ENCODE measurements around the gene RHO. TPM values are rescaled to one million over a fixed set of nuclear protein-coding genes. Genes with fewer than 3 reads are reported as not detected.

The RHO gene
- total and polyA plus RNA-seq, 2 experiments from 2014 or later, result not detected

DNA sequence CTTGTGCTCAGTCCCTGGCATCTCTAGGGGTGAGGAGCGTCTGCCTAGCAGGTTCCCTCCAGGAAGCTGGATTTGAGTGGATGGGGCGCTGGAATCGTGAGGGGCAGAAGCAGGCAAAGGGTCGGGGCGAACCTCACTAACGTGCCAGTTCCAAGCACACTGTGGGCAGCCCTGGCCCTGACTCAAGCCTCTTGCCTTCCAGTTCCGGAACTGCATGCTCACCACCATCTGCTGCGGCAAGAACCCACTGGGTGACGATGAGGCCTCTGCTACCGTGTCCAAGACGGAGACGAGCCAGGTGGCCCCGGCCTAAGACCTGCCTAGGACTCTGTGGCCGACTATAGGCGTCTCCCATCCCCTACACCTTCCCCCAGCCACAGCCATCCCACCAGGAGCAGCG is 5.0 kb downstream of the RHO start:
- Histone ChIP-seq H3K4me1 (ENCODE audit: low read depth) (no peaks in the 10 kb centered on the region), H3K27me3 (no peaks in the 10 kb centered on the region), H3K9me3 (ENCODE audit: low read depth) (no peaks in the 10 kb centered on the region), H3K4me3 (no peak overlapping the region), H3K27ac (no peak overlapping the region), H3K36me3 (no peaks in the 10 kb centered on the region)
- TF ChIP-seq, protein P1, sequence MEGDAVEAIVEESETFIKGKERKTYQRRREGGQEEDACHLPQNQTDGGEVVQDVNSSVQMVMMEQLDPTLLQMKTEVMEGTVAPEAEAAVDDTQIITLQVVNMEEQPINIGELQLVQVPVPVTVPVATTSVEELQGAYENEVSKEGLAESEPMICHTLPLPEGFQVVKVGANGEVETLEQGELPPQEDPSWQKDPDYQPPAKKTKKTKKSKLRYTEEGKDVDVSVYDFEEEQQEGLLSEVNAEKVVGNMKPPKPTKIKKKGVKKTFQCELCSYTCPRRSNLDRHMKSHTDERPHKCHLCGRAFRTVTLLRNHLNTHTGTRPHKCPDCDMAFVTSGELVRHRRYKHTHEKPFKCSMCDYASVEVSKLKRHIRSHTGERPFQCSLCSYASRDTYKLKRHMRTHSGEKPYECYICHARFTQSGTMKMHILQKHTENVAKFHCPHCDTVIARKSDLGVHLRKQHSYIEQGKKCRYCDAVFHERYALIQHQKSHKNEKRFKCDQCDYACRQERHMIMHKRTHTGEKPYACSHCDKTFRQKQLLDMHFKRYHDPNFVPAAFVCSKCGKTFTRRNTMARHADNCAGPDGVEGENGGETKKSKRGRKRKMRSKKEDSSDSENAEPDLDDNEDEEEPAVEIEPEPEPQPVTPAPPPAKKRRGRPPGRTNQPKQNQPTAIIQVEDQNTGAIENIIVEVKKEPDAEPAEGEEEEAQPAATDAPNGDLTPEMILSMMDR (IDR thresholded peaks at IDR 0.05; ENCODE audit: low read depth, low read length), result no peak
- no peak for DNase-seq (ENCODE audit: low read depth in 1 of 2, low spot score in 1 of 2)

DNA sequence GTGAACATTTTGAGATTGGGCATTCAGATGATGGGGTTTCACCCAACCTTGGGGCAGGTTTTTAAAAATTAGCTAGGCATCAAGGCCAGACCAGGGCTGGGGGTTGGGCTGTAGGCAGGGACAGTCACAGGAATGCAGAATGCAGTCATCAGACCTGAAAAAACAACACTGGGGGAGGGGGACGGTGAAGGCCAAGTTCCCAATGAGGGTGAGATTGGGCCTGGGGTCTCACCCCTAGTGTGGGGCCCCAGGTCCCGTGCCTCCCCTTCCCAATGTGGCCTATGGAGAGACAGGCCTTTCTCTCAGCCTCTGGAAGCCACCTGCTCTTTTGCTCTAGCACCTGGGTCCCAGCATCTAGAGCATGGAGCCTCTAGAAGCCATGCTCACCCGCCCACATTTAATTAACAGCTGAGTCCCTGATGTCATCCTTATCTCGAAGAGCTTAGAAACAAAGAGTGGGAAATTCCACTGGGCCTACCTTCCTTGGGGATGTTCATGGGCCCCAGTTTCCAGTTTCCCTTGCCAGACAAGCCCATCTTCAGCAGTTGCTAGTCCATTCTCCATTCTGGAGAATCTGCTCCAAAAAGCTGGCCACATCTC is 6.1 kb downstream of the RHO start:
- H3K27me3 ChIP-seq, result no peaks in the 10 kb centered on the region
- DNase-seq (ENCODE audit: low read depth in 1 of 2, low spot score in 1 of 2), result no peak
- H3K4me1 ChIP-seq (ENCODE audit: low read depth), result no peaks in the 10 kb centered on the region
- TF ChIP-seq, protein P1 (IDR thresholded peaks at IDR 0.05; ENCODE audit: low read depth, low read length), result no peak
- no peaks in the 10 kb centered on the region for H3K9me3 ChIP-seq (ENCODE audit: low read depth)
- H3K4me3 ChIP-seq, result no peak overlapping the region
- no peaks in the 10 kb centered on the region for H3K36me3 ChIP-seq
- no peak overlapping the region for H3K27ac ChIP-seq

DNA sequence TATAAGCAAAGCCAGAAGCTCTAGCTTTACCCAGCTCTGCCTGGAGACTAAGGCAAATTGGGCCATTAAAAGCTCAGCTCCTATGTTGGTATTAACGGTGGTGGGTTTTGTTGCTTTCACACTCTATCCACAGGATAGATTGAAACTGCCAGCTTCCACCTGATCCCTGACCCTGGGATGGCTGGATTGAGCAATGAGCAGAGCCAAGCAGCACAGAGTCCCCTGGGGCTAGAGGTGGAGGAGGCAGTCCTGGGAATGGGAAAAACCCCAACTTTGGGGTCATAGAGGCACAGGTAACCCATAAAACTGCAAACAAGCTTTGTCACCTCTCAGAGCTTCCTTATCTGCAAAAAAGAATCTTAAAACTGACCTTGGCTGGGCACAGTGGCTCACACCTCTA is 6.6 kb downstream of the RHO start:
- H3K27ac ChIP-seq, result no peak overlapping the region

DNA sequence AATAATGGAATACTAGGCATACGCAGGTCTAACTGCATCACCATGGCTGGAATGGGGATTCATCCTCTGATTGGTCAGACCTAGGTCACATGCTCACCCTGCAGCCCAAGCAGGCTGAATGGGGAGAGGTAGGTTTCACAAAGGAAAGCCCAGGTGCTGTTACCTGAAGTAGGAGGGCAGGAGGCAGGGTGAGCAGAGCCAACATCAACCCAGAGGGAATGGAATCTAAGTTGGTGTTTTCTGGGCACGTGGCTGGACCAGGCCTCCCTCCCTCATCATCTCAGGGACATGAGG is 7.9 kb downstream of the RHO start:
- no peak for DNase-seq (ENCODE audit: low read depth in 1 of 2, low spot score in 1 of 2)
- H3K4me1 ChIP-seq (ENCODE audit: low read depth), result no peaks in the 10 kb centered on the region
- no peak overlapping the region for H3K27ac ChIP-seq
- no peaks in the 10 kb centered on the region for H3K9me3 ChIP-seq (ENCODE audit: low read depth)
- H3K4me3 ChIP-seq, result no peak overlapping the region
- no peaks in the 10 kb centered on the region for H3K36me3 ChIP-seq
- H3K27me3 ChIP-seq, result no peaks in the 10 kb centered on the region
- TF ChIP-seq, protein P1 (IDR thresholded peaks at IDR 0.05; ENCODE audit: low read depth, low read length), result no peak

More for the DNA sequence above, 6.6 kb downstream of the RHO start:
- no peaks in the 10 kb centered on the region for H3K27me3 ChIP-seq
- TF ChIP-seq, protein P1 (IDR thresholded peaks at IDR 0.05; ENCODE audit: low read depth, low read length), result no peak
- no peak overlapping the region for H3K4me3 ChIP-seq
- DNase-seq (ENCODE audit: low read depth in 1 of 2, low spot score in 1 of 2), result no peak
- H3K36me3 ChIP-seq, result no peaks in the 10 kb centered on the region
- H3K9me3 ChIP-seq (ENCODE audit: low read depth), result no peaks in the 10 kb centered on the region
- H3K4me1 ChIP-seq (ENCODE audit: low read depth), result no peaks in the 10 kb centered on the region

DNA sequence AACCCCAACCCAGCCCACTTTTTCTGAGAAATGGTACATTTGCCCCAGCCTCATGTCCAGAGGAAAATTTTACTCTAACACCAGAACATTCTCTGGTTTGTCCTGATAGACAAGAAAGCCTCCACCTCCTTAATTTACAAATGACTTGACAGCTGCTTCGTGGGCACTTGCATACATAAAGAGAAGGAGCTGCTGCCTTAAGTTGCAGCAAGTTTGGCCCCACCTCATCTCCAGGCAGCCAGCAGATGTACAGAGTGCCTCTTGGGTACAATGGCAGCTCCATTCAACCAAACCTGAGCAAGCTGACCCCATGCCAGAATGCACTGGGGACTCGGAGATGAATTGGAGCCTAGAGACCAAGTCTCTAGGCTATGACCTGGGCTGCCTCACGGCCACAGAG is 8.4 kb downstream of the RHO start:
- no peaks in the 10 kb centered on the region for H3K36me3 ChIP-seq
- H3K9me3 ChIP-seq (ENCODE audit: low read depth), result no peaks in the 10 kb centered on the region
- no peak for DNase-seq (ENCODE audit: low read depth in 1 of 2, low spot score in 1 of 2)

More for the DNA sequence above, 8.4 kb downstream of the RHO start:
- TF ChIP-seq, protein P1 (IDR thresholded peaks at IDR 0.05; ENCODE audit: low read depth, low read length), result no peak
- H3K27ac ChIP-seq, result no peak overlapping the region
- no peaks in the 10 kb centered on the region for H3K4me1 ChIP-seq (ENCODE audit: low read depth)
- no peaks in the 10 kb centered on the region for H3K27me3 ChIP-seq
- no peak overlapping the region for H3K4me3 ChIP-seq

All from cardiac muscle cell (in vitro differentiated cells and primary cell).